ENCODE data around the gene PREP.

DNA sequence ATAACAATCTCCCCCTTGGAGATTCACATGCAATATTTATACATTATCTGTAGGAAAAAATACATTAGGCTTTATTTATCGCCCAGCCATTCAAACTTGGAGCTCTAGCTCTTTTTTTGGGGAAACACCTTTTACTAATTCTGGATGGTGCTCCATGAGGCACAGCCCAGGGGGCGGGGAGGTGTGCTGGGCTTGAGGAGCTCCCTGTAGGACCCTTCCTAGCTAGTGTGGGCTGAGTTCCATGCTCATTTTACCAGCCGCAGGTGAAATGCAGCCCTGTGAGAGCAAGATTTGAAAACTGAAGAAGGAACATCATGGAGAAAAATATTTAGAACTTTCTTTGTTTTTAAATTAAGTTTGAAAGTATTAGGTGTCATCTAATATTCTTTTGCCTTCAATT lies 123.4 kb downstream of the PREP start:
- TF ChIP-seq, protein P1, sequence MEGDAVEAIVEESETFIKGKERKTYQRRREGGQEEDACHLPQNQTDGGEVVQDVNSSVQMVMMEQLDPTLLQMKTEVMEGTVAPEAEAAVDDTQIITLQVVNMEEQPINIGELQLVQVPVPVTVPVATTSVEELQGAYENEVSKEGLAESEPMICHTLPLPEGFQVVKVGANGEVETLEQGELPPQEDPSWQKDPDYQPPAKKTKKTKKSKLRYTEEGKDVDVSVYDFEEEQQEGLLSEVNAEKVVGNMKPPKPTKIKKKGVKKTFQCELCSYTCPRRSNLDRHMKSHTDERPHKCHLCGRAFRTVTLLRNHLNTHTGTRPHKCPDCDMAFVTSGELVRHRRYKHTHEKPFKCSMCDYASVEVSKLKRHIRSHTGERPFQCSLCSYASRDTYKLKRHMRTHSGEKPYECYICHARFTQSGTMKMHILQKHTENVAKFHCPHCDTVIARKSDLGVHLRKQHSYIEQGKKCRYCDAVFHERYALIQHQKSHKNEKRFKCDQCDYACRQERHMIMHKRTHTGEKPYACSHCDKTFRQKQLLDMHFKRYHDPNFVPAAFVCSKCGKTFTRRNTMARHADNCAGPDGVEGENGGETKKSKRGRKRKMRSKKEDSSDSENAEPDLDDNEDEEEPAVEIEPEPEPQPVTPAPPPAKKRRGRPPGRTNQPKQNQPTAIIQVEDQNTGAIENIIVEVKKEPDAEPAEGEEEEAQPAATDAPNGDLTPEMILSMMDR (conservative IDR thresholded peaks at IDR 0.05), result no peak
- no peak for TF ChIP-seq EZH2 (IDR thresholded peaks at IDR 0.05; ENCODE audit: low read depth)

All from PC-9 (cell line).